CD14-positive monocyte (primary cell): ENCODE data around the gene USP9X. TPM values are rescaled to one million over a fixed set of nuclear protein-coding genes. Genes with fewer than 3 reads are reported as not detected.

ENCODE experiments used
- DNase-seq, 3 donors: peaks; one replicate each; pipeline ENCODE4 v3.0.0-alpha.2; 2011 to 2022
- H2AFZ ChIP-seq: 2 replicates; pipeline ENCODE4 v1.6.0; 2012; ENCODE audit warnings: mild to moderate bottlenecking, low read depth, low read length, inconsistent platforms; ENCODE audit not compliant: insufficient read depth, poor library complexity, severe bottlenecking
- H3K27ac ChIP-seq, 2 donors: 1 replicate in 1 of 2; 2 replicates in 1 of 2; pipeline ENCODE4 v1.5.1; 2012 to 2013; ENCODE audit warnings: low read length in 2 of 2, control low read depth in 1 of 2, inconsistent platforms in 1 of 2, low read depth in 1 of 2, mild to moderate bottlenecking in 1 of 2
- H3K27me3 ChIP-seq, 2 donors: one replicate each; pipeline versions ENCODE4 v1.6.0 to v1.6.1; 2011 to 2013; ENCODE audit warnings: low read length in 2 of 2; ENCODE audit not compliant: control insufficient read depth in 2 of 2, insufficient read depth in 2 of 2
- H3K36me3 ChIP-seq, 2 donors: replicated peaks in 1 of 2; 1 replicate in 1 of 2; 2 replicates in 1 of 2; pipeline versions ENCODE4 v1.5.1 to v1.6.1; 2012 to 2013; ENCODE audit warnings: low read length in 2 of 2, control low read depth in 1 of 2, inconsistent platforms in 1 of 2, mild to moderate bottlenecking in 1 of 2; ENCODE audit not compliant: insufficient read depth in 2 of 2, control insufficient read depth in 1 of 2
- H3K4me1 ChIP-seq, 2 donors: 1 replicate in 1 of 2; 2 replicates in 1 of 2; pipeline versions ENCODE4 v1.5.1 to v1.6.1; 2012 to 2013; ENCODE audit warnings: low read length in 2 of 2, control low read depth in 1 of 2, inconsistent platforms in 1 of 2, mild to moderate bottlenecking in 1 of 2, moderate library complexity in 1 of 2; ENCODE audit not compliant: insufficient read depth in 2 of 2, control insufficient read depth in 1 of 2
- H3K4me2 ChIP-seq: replicated peaks from 2 replicates; pipeline ENCODE3; 2012; ENCODE audit warnings: low read length, moderate library complexity, mild to moderate bottlenecking; ENCODE audit not compliant: poor library complexity, severe bottlenecking; ENCODE audit errors: extremely low read depth
- H3K4me3 ChIP-seq, 3 experiments: fragments of 200-600 bp in 1 of 3; sonication (generic) in 1 of 3; replicated peaks in 1 of 3; 1 replicate in 2 of 3; 2 replicates in 1 of 3; pipeline ENCODE4 v1.5.1; 2011 to 2013; ENCODE audit warnings: low read length in 3 of 3, mild to moderate bottlenecking in 3 of 3, control low read depth in 2 of 3, low read depth in 2 of 3, inconsistent platforms in 1 of 3, moderate library complexity in 1 of 3
- H3K79me2 ChIP-seq: 2 replicates; pipeline ENCODE4 v1.6.0; 2012; ENCODE audit warnings: mild to moderate bottlenecking, control low read depth, inconsistent platforms, low read length, moderate library complexity; ENCODE audit not compliant: insufficient read depth
- H3K9ac ChIP-seq: 2 replicates; pipeline ENCODE4 v1.6.0; 2017; ENCODE audit warnings: low read length, mild to moderate bottlenecking; ENCODE audit not compliant: insufficient read depth, poor library complexity, severe bottlenecking
- H3K9me3 ChIP-seq, 2 donors: replicated peaks in 1 of 2; 1 replicate in 1 of 2; 2 replicates in 1 of 2; pipeline versions ENCODE4 v1.5.1 to v1.6.1; 2012 to 2013; ENCODE audit warnings: low read length in 2 of 2, control low read depth in 1 of 2; ENCODE audit not compliant: control insufficient read depth in 1 of 2, insufficient read depth in 1 of 2
- H4K20me1 ChIP-seq: 2 replicates; pipeline ENCODE4 v1.6.0; 2012; ENCODE audit warnings: mild to moderate bottlenecking, low read length, control low read depth, moderate library complexity; ENCODE audit not compliant: insufficient read depth
- H3K27ac Mint-ChIP-seq, 7 donors: one replicate each; pipeline ENCODE4 v1.8.0; 2020; ENCODE audit warnings: mild to moderate bottlenecking in 7 of 7, mixed read lengths in 7 of 7, moderate library complexity in 6 of 7, inconsistent platforms in 2 of 7
- H3K27me3 Mint-ChIP-seq, 3 donors: one replicate each; pipeline ENCODE4 v1.8.0; 2021 to 2022; ENCODE audit warnings: low read depth in 3 of 3, mild to moderate bottlenecking in 3 of 3, mixed read lengths in 3 of 3, moderate library complexity in 3 of 3, inconsistent platforms in 1 of 3
- H3K36me3 Mint-ChIP-seq, 2 donors: one replicate each; pipeline ENCODE4 v1.8.0; 2020; ENCODE audit warnings: mixed read lengths in 2 of 2, inconsistent platforms in 1 of 2, mild to moderate bottlenecking in 1 of 2
- H3K4me1 Mint-ChIP-seq: one replicate; pipeline ENCODE4 v1.8.0; 2020; ENCODE audit warnings: mild to moderate bottlenecking, mixed read lengths
- H3K4me3 Mint-ChIP-seq, 2 donors: one replicate each; pipeline ENCODE4 v1.8.0; 2020; ENCODE audit warnings: mild to moderate bottlenecking in 2 of 2, mixed read lengths in 2 of 2, moderate library complexity in 1 of 2
- H3K9me3 Mint-ChIP-seq, 7 donors: one replicate each; pipeline ENCODE4 v1.8.0; 2020 to 2022; ENCODE audit warnings: mixed read lengths in 7 of 7, mild to moderate bottlenecking in 6 of 7, moderate library complexity in 6 of 7, inconsistent platforms in 2 of 7
- WGBS: methylation state at CpG from one replicate; pipeline ENCODE4 v1.1.5; 2013; ENCODE audit warnings: missing lambda C conversion rate; ENCODE audit not compliant: insufficient coverage; 5-methylcytosine and 5-hydroxymethylcytosine counted together
- intact Hi-C, 2 donors: fragments of 100-400 bp; cut with micrococcal nuclease; formaldehyde crosslinking; loops; one replicate each; pipeline versions ENCODE4 v1.15.0 to v1.15.1; 2023
- polyA plus RNA-seq, 3 donors: library from polyadenylated mRNA; depleted of rRNA in 1 of 3; unstranded in 2 of 3; stranded (reverse) in 1 of 3; fragments of 300-500 nt in 2 of 3; fragments of >200 nt in 1 of 3; fragmentation: Illumina TruSeq in 2 of 3; gene quantifications; 1 replicate in 2 of 3; 2 replicates in 1 of 3; pipeline ENCODE4 v1.2.3, GENCODE V29; 2012 to 2021
- TF ChIP-seq, protein P1 (sequence below): fragments of 200-600 bp; IDR thresholded peaks from one replicate; pipeline ENCODE4 v1.8.0; 2022; ENCODE audit warnings: antibody characterized with exemption, mild to moderate bottlenecking

Gene USP9X
- polyA plus RNA-seq, 3 donors, result 8.3 to 16.1 (median 9.6) TPM

DNA sequence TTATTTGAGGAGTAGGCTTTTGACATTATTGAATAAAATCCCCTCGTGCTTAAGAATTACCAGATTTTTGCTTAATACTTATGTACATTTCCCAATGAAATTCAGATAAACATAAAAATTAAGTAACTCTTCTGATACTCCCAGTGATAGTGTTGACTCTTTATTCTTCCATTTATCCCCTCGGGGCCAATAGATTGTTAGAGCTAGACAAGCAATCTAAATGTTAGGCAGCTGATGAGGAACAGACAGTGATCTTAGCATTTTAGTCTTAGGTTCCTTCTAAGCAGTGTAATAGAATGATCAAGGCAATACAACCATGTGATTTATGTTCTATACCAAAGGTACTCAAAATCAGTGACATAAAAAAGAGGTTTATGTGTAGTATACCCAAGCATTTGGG, 68.7 kb downstream of the USP9X start:
- Histone ChIP-seq H3K9me3 (no peaks in the 10 kb centered on the region), H3K79me2 (no peaks in the 10 kb centered on the region), H3K27ac (no peak overlapping the region), H3K9ac (no peak overlapping the region), H3K36me3 (peaks cover 45 to 97% of the 10 kb centered on the region in 2 donors), H2AFZ (no peak overlapping the region), H3K27me3 (peaks cover 0 to 22% of the 10 kb centered on the region in 2 donors), H3K4me2 (no peak overlapping the region), H3K4me3 (no peak overlapping the region), H3K4me1 (no peaks in the 10 kb centered on the region), H4K20me1 (peaks cover 10% of the 10 kb centered on the region)
- no peak overlapping the region for H3K27ac Mint-ChIP-seq
- H3K27me3 Mint-ChIP-seq, result peaks cover 0 to 11% (median 0%) of the 10 kb centered on the region in 3 donors
- DNase-seq, result no peak
- WGBS, result no CpG with 5 or more reads among the region's 2 CpGs
- H3K36me3 Mint-ChIP-seq, result peaks cover 53 to 71% of the 10 kb centered on the region in 2 donors
- no peak overlapping the region for H3K4me3 Mint-ChIP-seq
- H3K9me3 Mint-ChIP-seq, result no peaks in the 10 kb centered on the region
- intact Hi-C loops, result no loop called here
- H3K4me1 Mint-ChIP-seq, result no peaks in the 10 kb centered on the region
- TF ChIP-seq, protein P1, sequence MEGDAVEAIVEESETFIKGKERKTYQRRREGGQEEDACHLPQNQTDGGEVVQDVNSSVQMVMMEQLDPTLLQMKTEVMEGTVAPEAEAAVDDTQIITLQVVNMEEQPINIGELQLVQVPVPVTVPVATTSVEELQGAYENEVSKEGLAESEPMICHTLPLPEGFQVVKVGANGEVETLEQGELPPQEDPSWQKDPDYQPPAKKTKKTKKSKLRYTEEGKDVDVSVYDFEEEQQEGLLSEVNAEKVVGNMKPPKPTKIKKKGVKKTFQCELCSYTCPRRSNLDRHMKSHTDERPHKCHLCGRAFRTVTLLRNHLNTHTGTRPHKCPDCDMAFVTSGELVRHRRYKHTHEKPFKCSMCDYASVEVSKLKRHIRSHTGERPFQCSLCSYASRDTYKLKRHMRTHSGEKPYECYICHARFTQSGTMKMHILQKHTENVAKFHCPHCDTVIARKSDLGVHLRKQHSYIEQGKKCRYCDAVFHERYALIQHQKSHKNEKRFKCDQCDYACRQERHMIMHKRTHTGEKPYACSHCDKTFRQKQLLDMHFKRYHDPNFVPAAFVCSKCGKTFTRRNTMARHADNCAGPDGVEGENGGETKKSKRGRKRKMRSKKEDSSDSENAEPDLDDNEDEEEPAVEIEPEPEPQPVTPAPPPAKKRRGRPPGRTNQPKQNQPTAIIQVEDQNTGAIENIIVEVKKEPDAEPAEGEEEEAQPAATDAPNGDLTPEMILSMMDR, result no peak

GRCh38 chrX:41164449-41164848, 79.2 kb downstream of the USP9X start:
- Mint-ChIP-seq H3K9me3 (peaks cover 0 to 2% (median 0%) of the 10 kb centered on the region in 7 donors), H3K4me3 (no peak overlapping the region), H3K27ac (no peak overlapping the region), H3K27me3 (peaks cover 0 to 4% (median 0%) of the 10 kb centered on the region in 3 donors), H3K36me3 (peaks cover 32 to 36% of the 10 kb centered on the region in 2 donors), H3K4me1 (no peaks in the 10 kb centered on the region)
- Histone ChIP-seq H4K20me1 (peaks cover 4% of the 10 kb centered on the region), H3K27ac (no peak overlapping the region), H2AFZ (no peak overlapping the region), H3K4me2 (no peak overlapping the region), H3K79me2 (no peaks in the 10 kb centered on the region), H3K27me3 (peaks cover 0 to 4% of the 10 kb centered on the region in 2 donors), H3K9me3 (no peaks in the 10 kb centered on the region), H3K36me3 (peaks cover 33 to 79% of the 10 kb centered on the region in 2 donors), H3K4me3 (no peak overlapping the region), H3K9ac (no peak overlapping the region), H3K4me1 (no peaks in the 10 kb centered on the region)
- TF ChIP-seq, protein P1, result no peak
- no peak for DNase-seq
- no CpG with 5 or more reads among the region's 4 CpGs for WGBS
- intact Hi-C loops, result no loop called here
